Breast epithelium (tissue), 4 donors: ENCODE data around the gene RPS5. TPM values are rescaled to one million over a fixed set of nuclear protein-coding genes. Genes with fewer than 3 reads are reported as not detected.
A peak's percentile ranks its signal among the peaks of the same experiment; 100 is the strongest.

Source experiments
- DNase-seq, 2 donors: peaks; one replicate each; pipeline ENCODE4 v3.0.0-alpha.2; 2019; ENCODE audit warnings: low spot score in 2 of 2
- H3K27ac ChIP-seq, 2 donors: fragments of 200-600 bp; sonication (generic) in 1 of 2; one replicate each; pipeline ENCODE4 v1.5.1; 2016 to 2019; ENCODE audit warnings: mild to moderate bottlenecking in 1 of 2
- H3K27me3 ChIP-seq, 2 donors: fragments of 200-600 bp; sonication (generic) in 1 of 2; one replicate each; pipeline versions ENCODE4 v1.5.1 to v1.6.0; 2017 to 2019; ENCODE audit warnings: control low read depth in 1 of 2, mild to moderate bottlenecking in 1 of 2
- H3K36me3 ChIP-seq: fragments of 200-600 bp; one replicate; pipeline ENCODE4 v1.5.1; 2019
- H3K4me1 ChIP-seq, 2 donors: fragments of 200-600 bp; sonication (generic); one replicate each; pipeline ENCODE4 v1.5.1; 2016 to 2019; ENCODE audit warnings: control low read depth in 1 of 2
- H3K4me3 ChIP-seq, 3 donors: fragments of 200-600 bp; sonication (generic); 1 replicate in 2 of 3; 2 replicates in 1 of 3; pipeline ENCODE4 v1.5.1; 2016 to 2019; ENCODE audit warnings: mild to moderate bottlenecking in 3 of 3, moderate library complexity in 2 of 3
- H3K9me3 ChIP-seq, 2 donors: fragments of 200-600 bp; sonication (generic) in 1 of 2; one replicate each; pipeline ENCODE4 v1.5.1; 2016 to 2019; ENCODE audit warnings: control low read depth in 1 of 2
- CTCF ChIP-seq, 3 donors: fragments of 450-650 bp; IDR thresholded peaks; one replicate each; pipeline ENCODE4 v1.5.1; 2016 to 2017; ENCODE audit warnings: antibody characterized with exemption in 3 of 3, mild to moderate bottlenecking in 3 of 3, moderate library complexity in 3 of 3
- POLR2A ChIP-seq: fragments of 450-650 bp; IDR thresholded peaks from one replicate; pipeline ENCODE4 v1.6.1; 2016; ENCODE audit warnings: antibody characterized with exemption, mild to moderate bottlenecking, moderate library complexity
- POLR2AphosphoS5 ChIP-seq, 3 donors: sonication (generic); formaldehyde crosslinking; IDR thresholded peaks; one replicate each; pipeline ENCODE4 v1.6.1; 2017; ENCODE audit warnings: antibody characterized with exemption in 3 of 3
- intact Hi-C: fragments of 100-400 bp; cut with DNase I; formaldehyde crosslinking; loops from one replicate; pipeline ENCODE4 v1.15.1; 2023; ENCODE audit warnings: low total_unique reads
- total RNA-seq, 3 donors: library from RNA; depleted of rRNA; stranded (reverse); fragments of >200 nt; gene quantifications; one replicate each; pipeline ENCODE4 v1.1.0, GENCODE V29; 2016

RPS5 gene
- total RNA-seq, 3 donors from 2014 or later: 1,794 to 2,659 (median 2,022) TPM

GRCh38 chr19:58361900-58362271 is 25.2 kb upstream of the RPS5 start:
- DNase-seq: peak; percentile 46 to 61
- Histone ChIP-seq H3K36me3 (no peaks in the 10 kb centered on the region), H3K9me3 (no peaks in the 10 kb centered on the region), H3K27ac (peak overlapping the region; percentile 89 to 91), H3K4me3 (peak overlapping the region; percentile 65 to 83 (median 66)), H3K27me3 (no peaks in the 10 kb centered on the region), H3K4me1 (no peaks in the 10 kb centered on the region)
- intact Hi-C loops: no loop called here
- no peak for TF ChIP-seq POLR2A

- H3K27ac ChIP-seq: peak within 1 kb of the TSS; percentile 89 to 91
- no peaks in the 10 kb centered on the region for H3K27me3 ChIP-seq
- intact Hi-C loops: no loop called here
- H3K4me3 ChIP-seq: peak within 1 kb of the TSS; percentile 65 to 83 (median 66)
- TF ChIP-seq POLR2AphosphoS5 (IDR thresholded peaks at IDR 0.05) (peak; percentile 47 to 94 (median 90)), POLR2A (peak; percentile 79), CTCF (IDR thresholded peaks at IDR 0.05) (no peak)
- no peaks in the 10 kb centered on the region for H3K9me3 ChIP-seq
- no peaks in the 10 kb centered on the region for H3K4me1 ChIP-seq
- DNase-seq: peak; percentile 93 to 95
- no peaks in the 10 kb centered on the region for H3K36me3 ChIP-seq
These were observed 24.6 kb upstream of the RPS5 start, which contains the start of gene ZNF497 for GRCh38 chr19:58362272-58362994. ZNF497 (minus strand) TSS chr19:58362751; CDS start chr19:58357635, 5,116 bp downstream.

- intact Hi-C loops: no loop called here
- no peaks in the 10 kb centered on the region for H3K36me3 ChIP-seq
- H3K4me3 ChIP-seq: no peak overlapping the region
- H3K27ac ChIP-seq: no peak overlapping the region
- H3K9me3 ChIP-seq: no peaks in the 10 kb centered on the region
- TF ChIP-seq POLR2A: no peak
- TF ChIP-seq POLR2AphosphoS5 (IDR thresholded peaks at IDR 0.05): no peak
- no peak for TF ChIP-seq CTCF (IDR thresholded peaks at IDR 0.05)
- DNase-seq: no peak
- no peaks in the 10 kb centered on the region for H3K27me3 ChIP-seq
- no peaks in the 10 kb centered on the region for H3K4me1 ChIP-seq
These were observed 22.9 kb upstream of the RPS5 start for GRCh38 chr19:58364146-58364545.

GRCh38 chr19:58366585-58367430 is 20.3 kb upstream of the RPS5 start:
- H3K27me3 ChIP-seq: no peaks in the 10 kb centered on the region
- H3K36me3 ChIP-seq: no peaks in the 10 kb centered on the region
- H3K27ac ChIP-seq: no peak overlapping the region
- H3K4me3 ChIP-seq: no peak overlapping the region
- intact Hi-C loops: no loop called here
- TF ChIP-seq POLR2A (no peak), CTCF (IDR thresholded peaks at IDR 0.05) (no peak), POLR2AphosphoS5 (IDR thresholded peaks at IDR 0.05) (no peak)
- DNase-seq: no peak
- no peaks in the 10 kb centered on the region for H3K9me3 ChIP-seq
- H3K4me1 ChIP-seq: no peaks in the 10 kb centered on the region

GRCh38 chr19:58367698-58368454 is 19.2 kb upstream of the RPS5 start:
- no peak overlapping the region for H3K27ac ChIP-seq
- no peaks in the 10 kb centered on the region for H3K27me3 ChIP-seq
- H3K4me3 ChIP-seq: no peak overlapping the region
- peaks cover 0 to 3% of the 10 kb centered on the region in 2 donors for H3K4me1 ChIP-seq
- no peaks in the 10 kb centered on the region for H3K36me3 ChIP-seq
- TF ChIP-seq CTCF (IDR thresholded peaks at IDR 0.05) (no peak), POLR2A (no peak), POLR2AphosphoS5 (IDR thresholded peaks at IDR 0.05) (no peak)
- H3K9me3 ChIP-seq: no peaks in the 10 kb centered on the region
- intact Hi-C loops: no loop called here
- no peak for DNase-seq
